Measurements from ENCODE around the gene SENP6.
"Not testable (repeated sequence)": the region's sequence is repeated elsewhere in the genome, so short reads cannot be mapped to it uniquely, and the experiment has no call there.

GRCh38 chr6:75570671-75571070 lies 31.0 kb upstream of the SENP6 start:
- TF ChIP-seq ATF3 (IDR thresholded peaks at IDR 0.05); YY1 (IDR thresholded peaks at IDR 0.05); SP1 (IDR thresholded peaks at IDR 0.05); CTCF (IDR thresholded peaks at IDR 0.05; ENCODE audit: low read depth, low read length, missing input control); TAF1 (conservative IDR thresholded peaks at IDR 0.05); MAX (IDR thresholded peaks at IDR 0.05): not testable (repeated sequence)

Data from liver (tissue), 3 donors.